SK-N-SH (cell line): ENCODE data around the gene AKT1. TPM values are rescaled to one million over a fixed set of nuclear protein-coding genes. Genes with fewer than 3 reads are reported as not detected.
"Not testable (repeated sequence)": the region's sequence is repeated elsewhere in the genome, so short reads cannot be mapped to it uniquely, and the experiment has no call there.

Experiments used
- CTCF ChIA-PET: fragments of 300-600, 350-600 bp; formaldehyde crosslinking; extraction: SDS; loops from one replicate; lab custom pipeline; 2021; lab: Yijun Ruan, JAX
- POLR2A ChIA-PET: fragments of 350-600 bp; sonication (Branson Sonifier 250); formaldehyde crosslinking; extraction: SDS; loops from one replicate; lab custom pipeline; 2020; ENCODE audit warnings: antibody characterized with exemption, inconsistent platforms; lab: Yijun Ruan, JAX
- DNase-seq: peaks from one replicate; pipeline ENCODE4 v3.0.0; 2012
- H2AFZ ChIP-seq: fragments of 200-600 bp; sonication (generic); 2 replicates; pipeline ENCODE4 v1.8.1; 2016; ENCODE audit warnings: antibody characterized with exemption, mild to moderate bottlenecking, low read depth
- H3F3A ChIP-seq: fragments of 200-600 bp; sonication (generic); replicated peaks from 2 replicates; pipeline ENCODE3; 2016; ENCODE audit warnings: antibody characterized with exemption, mild to moderate bottlenecking; ENCODE audit not compliant: insufficient read depth
- H3K27ac ChIP-seq, 2 experiments: fragments of 200-500 bp in 1 of 2; fragments of 200-600 bp in 1 of 2; sonication (Bioruptor generic) in 1 of 2; sonication (generic), shearing (Covaris generic) in 1 of 2; 2 replicates each; pipeline versions ENCODE4 v1.5.1 to v1.6.1; 2014 to 2016; ENCODE audit warnings: low read depth in 2 of 2, inconsistent platforms in 1 of 2, low read length in 1 of 2, mild to moderate bottlenecking in 1 of 2, mixed read lengths in 1 of 2
- H3K27me3 ChIP-seq: fragments of 200-600 bp; sonication (generic), shearing (Covaris generic); 2 replicates; pipeline ENCODE4 v1.6.1; 2016; ENCODE audit warnings: mixed run types; ENCODE audit not compliant: insufficient read depth
- H3K36me3 ChIP-seq, 2 experiments: fragments of 200-500 bp in 1 of 2; fragments of 200-600 bp in 1 of 2; sonication (Bioruptor generic) in 1 of 2; sonication (generic) in 1 of 2; replicated peaks in 1 of 2; 2 replicates each; pipeline versions ENCODE3 to v1.5.1; 2014 to 2016; ENCODE audit warnings: low read length in 1 of 2, mild to moderate bottlenecking in 1 of 2; ENCODE audit not compliant: insufficient read depth in 2 of 2, control insufficient read depth in 1 of 2
- H3K4me1 ChIP-seq, 2 experiments: fragments of 200-500 bp in 1 of 2; fragments of 200-600 bp in 1 of 2; sonication (Bioruptor generic) in 1 of 2; sonication (generic), shearing (Covaris generic) in 1 of 2; 2 replicates each; pipeline versions ENCODE4 v1.5.1 to v1.6.1; 2014 to 2016; ENCODE audit warnings: low read depth in 1 of 2, low read length in 1 of 2, mixed run types in 1 of 2; ENCODE audit not compliant: insufficient read depth in 2 of 2, control insufficient read depth in 1 of 2
- H3K4me2 ChIP-seq: fragments of 200-600 bp; sonication (generic), shearing (Covaris generic); 2 replicates; pipeline ENCODE4 v1.6.1; 2017; ENCODE audit warnings: mixed run types
- H3K4me3 ChIP-seq, 2 experiments: fragments of 200-500 bp in 1 of 2; fragments of 200-600 bp in 1 of 2; sonication (Bioruptor generic) in 1 of 2; sonication (generic), shearing (Covaris generic) in 1 of 2; 2 replicates each; pipeline versions ENCODE4 v1.5.1 to v1.8.1; 2014 to 2016; ENCODE audit warnings: low read depth in 2 of 2, inconsistent platforms in 1 of 2, low read length in 1 of 2, mild to moderate bottlenecking in 1 of 2, mixed read lengths in 1 of 2, moderate library complexity in 1 of 2
- H3K79me2 ChIP-seq: fragments of 200-600 bp; sonication (generic); 2 replicates; pipeline ENCODE4 v1.8.1; 2017; ENCODE audit warnings: mild to moderate bottlenecking; ENCODE audit not compliant: insufficient read depth
- H3K9ac ChIP-seq: fragments of 200-600 bp; sonication (generic); 2 replicates; pipeline ENCODE4 v1.6.1; 2017; ENCODE audit warnings: mixed run types
- H3K9me2 ChIP-seq: fragments of 200-600 bp; sonication (generic); 2 replicates; pipeline ENCODE4 v1.6.1; 2017; ENCODE audit warnings: mixed run types
- H3K9me3 ChIP-seq: fragments of 200-600 bp; sonication (generic); 2 replicates; pipeline ENCODE4 v1.6.1; 2017; ENCODE audit warnings: mixed run types, mild to moderate bottlenecking, moderate library complexity
- H4K20me1 ChIP-seq: fragments of 200-600 bp; sonication (generic); 2 replicates; pipeline ENCODE4 v1.6.1; 2017; ENCODE audit warnings: mild to moderate bottlenecking, mixed run types; ENCODE audit not compliant: insufficient read depth
- CHD2 ChIP-seq: fragments of 150-350 bp; IDR thresholded peaks from 2 replicates; pipeline ENCODE4 v1.6.1; 2018; ENCODE audit warnings: low read length; ENCODE audit not compliant: partially characterized antibody
- ELF1 ChIP-seq: IDR thresholded peaks from 2 replicates; pipeline ENCODE4 v1.4.0; 2012
- EP300 ChIP-seq, 2 experiments: IDR thresholded peaks; 2 replicates each; pipeline versions ENCODE4 v1.4.0 to v1.6.1; 2012; ENCODE audit warnings: borderline replicate concordance in 1 of 2, low read depth in 1 of 2, low read length in 1 of 2
- EZH2phosphoT487 ChIP-seq: fragments of 200-600 bp; sonication (generic); IDR thresholded peaks from 2 replicates; pipeline ENCODE4 v1.6.1; 2017; ENCODE audit warnings: low read depth, mixed run types, mild to moderate bottlenecking, antibody characterized with exemption, moderate library complexity, borderline replicate concordance
- FOSL2 ChIP-seq: IDR thresholded peaks from 2 replicates; pipeline ENCODE4 v1.4.0; 2012; ENCODE audit warnings: low read depth, mild to moderate bottlenecking, moderate library complexity, borderline replicate concordance
- MEF2A ChIP-seq: IDR thresholded peaks from 2 replicates; pipeline ENCODE4 v1.4.0; 2012; ENCODE audit warnings: low read depth, borderline replicate concordance
- RCOR1 ChIP-seq: fragments of 150-350 bp; IDR thresholded peaks from 2 replicates; pipeline ENCODE4 v1.6.1; 2017; ENCODE audit warnings: antibody characterized with exemption, low read length
- RXRA ChIP-seq: IDR thresholded peaks from 2 replicates; pipeline ENCODE4 v1.4.0; 2012; ENCODE audit warnings: low read depth, mild to moderate bottlenecking, borderline replicate concordance
- SIN3A ChIP-seq: IDR thresholded peaks from 2 replicates; pipeline ENCODE4 v1.6.1; 2012; ENCODE audit warnings: low read depth, mild to moderate bottlenecking, low read length, moderate library complexity, borderline replicate concordance
- TAF1 ChIP-seq: IDR thresholded peaks from 2 replicates; pipeline ENCODE4 v1.6.1; 2012; ENCODE audit warnings: low read depth, mild to moderate bottlenecking, low read length, moderate library complexity, borderline replicate concordance
- WGBS: methylation state at CpG from one replicate; pipeline ENCODE4 v1.1.6; 2017; ENCODE audit warnings: low lambda C conversion rate; 5-methylcytosine and 5-hydroxymethylcytosine counted together
- polyA plus RNA-seq, 3 experiments: library from polyadenylated mRNA; depleted of rRNA; stranded (reverse); fragments of >200 nt; gene quantifications; 2 replicates each; pipeline ENCODE4 v1.2.3, GENCODE V29; 2012
- TF ChIP-seq, protein P1 (sequence below): fragments of 150-350 bp; IDR thresholded peaks from 2 replicates; pipeline ENCODE4 v1.6.1; 2017; ENCODE audit warnings: antibody characterized with exemption, low read length, low read depth, borderline replicate concordance
- TF ChIP-seq, protein P2 (sequence below): fragments of 150-350 bp; IDR thresholded peaks from 2 replicates; pipeline ENCODE4 v1.6.1; 2016; ENCODE audit warnings: mild to moderate bottlenecking, low read depth, low read length
- TF ChIP-seq, protein P3 (sequence below): IDR thresholded peaks from 2 replicates; pipeline ENCODE4 v1.6.1; 2012; ENCODE audit warnings: mild to moderate bottlenecking, low read depth, low read length, moderate library complexity

The AKT1 gene
- polyA plus RNA-seq, 1 of the 3 experiments (the other 2 are of a cell fraction), result 198 TPM

DNA sequence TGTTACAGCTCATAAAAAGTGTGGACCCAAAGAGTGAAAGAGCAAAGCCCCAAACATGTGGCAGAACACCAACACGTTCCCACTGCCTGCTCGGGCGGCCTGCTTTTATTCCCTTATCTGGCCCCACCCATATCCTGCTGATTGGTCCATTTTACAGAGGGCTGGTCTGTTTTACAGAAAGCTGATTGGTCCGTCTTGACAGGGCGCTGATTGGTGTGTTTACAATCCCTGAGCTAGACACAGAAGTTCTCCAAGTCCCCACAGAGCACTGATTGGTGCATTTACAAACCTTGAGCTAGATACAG lies 44.8 kb downstream of the AKT1 start:
- not testable (repeated sequence) for H3K4me2 ChIP-seq, H2AFZ ChIP-seq, DNase-seq, H3K27ac ChIP-seq, H3F3A ChIP-seq, H3K9me3 ChIP-seq, H3K9me2 ChIP-seq, H3K36me3 ChIP-seq, H3K27me3 ChIP-seq, H3K9ac ChIP-seq, H3K4me3 ChIP-seq
- CTCF ChIA-PET, result interaction anchor here (0.8 to 1.8 kb wide), 9 partner anchors 8 to 76 kb away, joined by 3 to 9 read pairs (median 4); partner anchors contain the start of gene ADSS1
- POLR2A ChIA-PET, result interaction anchor here (0.6 to 1.1 kb wide), 2 partner anchors 8 to 444 kb away, joined by 3 read pairs; no protein-coding TSS in a partner anchor
- Histone ChIP-seq H4K20me1 (peaks cover 26% of the 10 kb centered on the region), H3K79me2 (peaks cover 28% of the 10 kb centered on the region), H3K4me1 (peaks cover 8 to 14% of the 10 kb centered on the region in 2 experiments; a peak in 3 of 4 replicates)
- WGBS, result 96% methylated on average over 5 of the region's 5 CpGs

DNA sequence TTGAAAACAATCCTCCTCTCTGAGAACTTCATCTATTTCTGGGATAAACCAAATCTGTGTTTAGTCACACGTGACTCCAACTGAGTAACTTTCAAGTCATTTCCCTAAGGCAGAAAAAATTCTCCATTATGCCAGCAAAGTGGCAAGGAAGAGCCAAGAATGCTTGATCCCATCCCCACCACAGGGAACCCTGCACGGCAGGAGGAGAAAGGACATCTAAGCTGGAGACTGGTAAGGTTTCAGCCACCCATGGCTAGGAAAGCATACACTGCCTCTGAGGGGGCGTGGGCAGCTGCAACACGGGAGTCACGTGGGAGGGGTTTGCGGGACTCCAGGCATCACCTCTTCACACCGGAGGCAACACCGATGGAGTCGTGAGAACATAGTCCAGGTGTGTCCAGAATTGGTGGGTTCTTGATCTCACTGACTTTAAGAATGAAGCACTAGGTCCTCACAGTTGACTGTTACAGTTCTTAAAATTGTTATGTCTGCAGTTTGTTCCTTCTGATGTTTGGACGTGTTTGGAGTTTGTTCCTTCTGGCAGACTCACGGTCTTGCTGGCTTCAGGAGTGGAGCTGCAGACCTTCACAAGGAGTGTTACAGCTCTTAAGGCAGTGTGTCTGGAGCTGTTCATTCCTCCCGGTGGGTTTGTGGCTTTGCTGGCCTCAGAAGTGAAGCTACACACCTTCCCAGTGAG lies 45.3 kb downstream of the AKT1 start:
- Histone ChIP-seq H3F3A (peaks cover 7% of the 10 kb centered on the region), H3K27ac (no peak overlapping the region), H3K9me3 (no peaks in the 10 kb centered on the region), H4K20me1 (peaks cover 21% of the 10 kb centered on the region), H3K9ac (no peak overlapping the region), H3K4me2 (no peak overlapping the region), H3K4me1 (peaks cover 8 to 14% of the 10 kb centered on the region in 2 experiments; a peak in 3 of 4 replicates), H3K27me3 (no peaks in the 10 kb centered on the region), H3K36me3 (no peaks in the 10 kb centered on the region)
- DNase-seq, result no peak
- CTCF ChIA-PET, result interaction anchor here (0.8 to 1.8 kb wide), 9 partner anchors 8 to 76 kb away, joined by 3 to 9 read pairs (median 4); partner anchors contain the start of gene ADSS1
- 85% methylated on average over 12 of the region's 12 CpGs for WGBS
- TF ChIP-seq EP300 (IDR thresholded peaks at IDR 0.05; ENCODE audit: borderline replicate concordance in 1 of 2, low read depth in 1 of 2, low read length in 1 of 2), result no peak
- TF ChIP-seq, protein P1, sequence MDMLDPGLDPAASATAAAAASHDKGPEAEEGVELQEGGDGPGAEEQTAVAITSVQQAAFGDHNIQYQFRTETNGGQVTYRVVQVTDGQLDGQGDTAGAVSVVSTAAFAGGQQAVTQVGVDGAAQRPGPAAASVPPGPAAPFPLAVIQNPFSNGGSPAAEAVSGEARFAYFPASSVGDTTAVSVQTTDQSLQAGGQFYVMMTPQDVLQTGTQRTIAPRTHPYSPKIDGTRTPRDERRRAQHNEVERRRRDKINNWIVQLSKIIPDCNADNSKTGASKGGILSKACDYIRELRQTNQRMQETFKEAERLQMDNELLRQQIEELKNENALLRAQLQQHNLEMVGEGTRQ, result no peak
- TF ChIP-seq, protein P2, sequence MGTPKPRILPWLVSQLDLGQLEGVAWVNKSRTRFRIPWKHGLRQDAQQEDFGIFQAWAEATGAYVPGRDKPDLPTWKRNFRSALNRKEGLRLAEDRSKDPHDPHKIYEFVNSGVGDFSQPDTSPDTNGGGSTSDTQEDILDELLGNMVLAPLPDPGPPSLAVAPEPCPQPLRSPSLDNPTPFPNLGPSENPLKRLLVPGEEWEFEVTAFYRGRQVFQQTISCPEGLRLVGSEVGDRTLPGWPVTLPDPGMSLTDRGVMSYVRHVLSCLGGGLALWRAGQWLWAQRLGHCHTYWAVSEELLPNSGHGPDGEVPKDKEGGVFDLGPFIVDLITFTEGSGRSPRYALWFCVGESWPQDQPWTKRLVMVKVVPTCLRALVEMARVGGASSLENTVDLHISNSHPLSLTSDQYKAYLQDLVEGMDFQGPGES, result no peak
- TF ChIP-seq ELF1, result no peak
- TF ChIP-seq SIN3A, result no peak
- TF ChIP-seq TAF1, result no peak
- TF ChIP-seq, protein P3, sequence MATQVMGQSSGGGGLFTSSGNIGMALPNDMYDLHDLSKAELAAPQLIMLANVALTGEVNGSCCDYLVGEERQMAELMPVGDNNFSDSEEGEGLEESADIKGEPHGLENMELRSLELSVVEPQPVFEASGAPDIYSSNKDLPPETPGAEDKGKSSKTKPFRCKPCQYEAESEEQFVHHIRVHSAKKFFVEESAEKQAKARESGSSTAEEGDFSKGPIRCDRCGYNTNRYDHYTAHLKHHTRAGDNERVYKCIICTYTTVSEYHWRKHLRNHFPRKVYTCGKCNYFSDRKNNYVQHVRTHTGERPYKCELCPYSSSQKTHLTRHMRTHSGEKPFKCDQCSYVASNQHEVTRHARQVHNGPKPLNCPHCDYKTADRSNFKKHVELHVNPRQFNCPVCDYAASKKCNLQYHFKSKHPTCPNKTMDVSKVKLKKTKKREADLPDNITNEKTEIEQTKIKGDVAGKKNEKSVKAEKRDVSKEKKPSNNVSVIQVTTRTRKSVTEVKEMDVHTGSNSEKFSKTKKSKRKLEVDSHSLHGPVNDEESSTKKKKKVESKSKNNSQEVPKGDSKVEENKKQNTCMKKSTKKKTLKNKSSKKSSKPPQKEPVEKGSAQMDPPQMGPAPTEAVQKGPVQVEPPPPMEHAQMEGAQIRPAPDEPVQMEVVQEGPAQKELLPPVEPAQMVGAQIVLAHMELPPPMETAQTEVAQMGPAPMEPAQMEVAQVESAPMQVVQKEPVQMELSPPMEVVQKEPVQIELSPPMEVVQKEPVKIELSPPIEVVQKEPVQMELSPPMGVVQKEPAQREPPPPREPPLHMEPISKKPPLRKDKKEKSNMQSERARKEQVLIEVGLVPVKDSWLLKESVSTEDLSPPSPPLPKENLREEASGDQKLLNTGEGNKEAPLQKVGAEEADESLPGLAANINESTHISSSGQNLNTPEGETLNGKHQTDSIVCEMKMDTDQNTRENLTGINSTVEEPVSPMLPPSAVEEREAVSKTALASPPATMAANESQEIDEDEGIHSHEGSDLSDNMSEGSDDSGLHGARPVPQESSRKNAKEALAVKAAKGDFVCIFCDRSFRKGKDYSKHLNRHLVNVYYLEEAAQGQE, result no peak
- no peak for TF ChIP-seq FOSL2
- no peak for TF ChIP-seq CHD2
- TF ChIP-seq RCOR1, result no peak
- no peak for TF ChIP-seq EZH2phosphoT487
- no peak for TF ChIP-seq MEF2A
- no peak for TF ChIP-seq RXRA
- TF ChIP-seq, all 33 proteins: peak for 0
- no peak overlapping the region for H3K4me3 ChIP-seq
- H2AFZ ChIP-seq, result no peak overlapping the region
- POLR2A ChIA-PET, result interaction anchor here (0.6 to 1.1 kb wide), 2 partner anchors 8 to 445 kb away, joined by 3 read pairs; no protein-coding TSS in a partner anchor
- peaks cover 23% of the 10 kb centered on the region for H3K79me2 ChIP-seq
- no peaks in the 10 kb centered on the region for H3K9me2 ChIP-seq
